Skeletal muscle tissue (tissue), 4 donors: ENCODE data around the gene ZNF530. TPM values are rescaled to one million over a fixed set of nuclear protein-coding genes. Genes with fewer than 3 reads are reported as not detected.

Experiments used
- H3K27ac ChIP-seq: one replicate; pipeline ENCODE4 v1.7.0; 2013; ENCODE audit warnings: mild to moderate bottlenecking, low read depth, low read length, inconsistent platforms
- H3K27me3 ChIP-seq, 3 donors: one replicate each; pipeline ENCODE4 v1.7.0; 2013; ENCODE audit warnings: low read length in 3 of 3; ENCODE audit not compliant: control insufficient read depth in 3 of 3, insufficient read depth in 3 of 3
- H3K36me3 ChIP-seq, 3 donors: one replicate each; pipeline ENCODE4 v1.7.0; 2013; ENCODE audit warnings: low read length in 3 of 3; ENCODE audit not compliant: control insufficient read depth in 3 of 3, insufficient read depth in 3 of 3
- H3K4me1 ChIP-seq, 3 donors: one replicate each; pipeline ENCODE4 v1.7.0; 2013; ENCODE audit warnings: low read length in 3 of 3, mild to moderate bottlenecking in 3 of 3; ENCODE audit not compliant: control insufficient read depth in 3 of 3, insufficient read depth in 3 of 3
- H3K4me3 ChIP-seq, 3 donors: one replicate each; pipeline ENCODE4 v1.7.0; 2013; ENCODE audit warnings: low read length in 3 of 3
- H3K9ac ChIP-seq, 3 donors: one replicate each; pipeline ENCODE4 v1.7.0; 2013; ENCODE audit warnings: low read length in 3 of 3, mild to moderate bottlenecking in 3 of 3, moderate library complexity in 2 of 3, low read depth in 1 of 3
- H3K9me3 ChIP-seq, 3 donors: one replicate each; pipeline ENCODE4 v1.7.0; 2013; ENCODE audit warnings: low read length in 3 of 3; ENCODE audit not compliant: control insufficient read depth in 3 of 3
- total RNA-seq: library from RNA; depleted of rRNA; stranded (reverse); fragments of >200 nt; gene quantifications from one replicate; pipeline ENCODE4 v1.2.3, GENCODE V29; 2014
- donor health status: Osteomylitis.

ZNF530 gene
- total RNA-seq, 1 donor from 2014 or later = 6.8 TPM

GRCh38 chr19:57611113-57611512 is 11.4 kb downstream of the ZNF530 start:
- no peak overlapping the region for H3K27ac ChIP-seq
- H3K4me3 ChIP-seq = no peak overlapping the region
- H3K9me3 ChIP-seq = peaks cover 10 to 25% (median 13%) of the 10 kb centered on the region in 3 donors
- no peak overlapping the region for H3K9ac ChIP-seq
- H3K27me3 ChIP-seq = no peaks in the 10 kb centered on the region
- H3K4me1 ChIP-seq = peaks cover 6 to 16% (median 12%) of the 10 kb centered on the region in 3 donors
- peaks cover 20 to 22% (median 21%) of the 10 kb centered on the region in 3 donors for H3K36me3 ChIP-seq

GRCh38 chr19:57613941-57614743 is 14.5 kb downstream of the ZNF530 start, which contains the start of gene ZNF134:
Gene ZNF134 (plus strand): TSS chr19:57614242. CDS start chr19:57619469, 5,227 bp downstream.
- Histone ChIP-seq H3K4me1 (peaks cover 6 to 16% (median 12%) of the 10 kb centered on the region in 3 donors), H3K4me3 (peak within 1 kb of the TSS; percentile 90 to 99 (median 95)), H3K9me3 (peaks cover 31 to 37% (median 37%) of the 10 kb centered on the region in 3 donors), H3K27me3 (no peaks in the 10 kb centered on the region), H3K36me3 (peaks cover 38 to 42% (median 41%) of the 10 kb centered on the region in 3 donors), H3K9ac (peak within 1 kb of the TSS; percentile 84 to 94 (median 88)), H3K27ac (peak within 1 kb of the TSS; percentile 59)

GRCh38 chr19:57615346-57615745 is 15.7 kb downstream of the ZNF530 start:
- H3K4me1 ChIP-seq = peaks cover 6 to 16% (median 12%) of the 10 kb centered on the region in 3 donors

GRCh38 chr19:57620673-57621348 is 21.1 kb downstream of the ZNF530 start:
- Histone ChIP-seq H3K36me3 (peaks cover 72 to 84% (median 82%) of the 10 kb centered on the region in 3 donors), H3K9me3 (peaks cover 61 to 78% (median 77%) of the 10 kb centered on the region in 3 donors), H3K9ac (no peak overlapping the region), H3K27me3 (no peaks in the 10 kb centered on the region), H3K4me3 (peak overlapping the region; percentile 7 to 58 (median 8)), H3K4me1 (peaks cover 0 to 1% (median 0%) of the 10 kb centered on the region in 3 donors), H3K27ac (no peak overlapping the region)

More at GRCh38 chr19:57615346-57615745, 15.7 kb downstream of the ZNF530 start:
- H3K27ac ChIP-seq = no peak overlapping the region
- H3K4me3 ChIP-seq = peak overlapping the region; percentile 90 to 99 (median 95)
- peaks cover 40 to 49% (median 48%) of the 10 kb centered on the region in 3 donors for H3K9me3 ChIP-seq
- H3K9ac ChIP-seq = no peak overlapping the region
- no peaks in the 10 kb centered on the region for H3K27me3 ChIP-seq
- peaks cover 50 to 54% (median 53%) of the 10 kb centered on the region in 3 donors for H3K36me3 ChIP-seq

- H3K36me3 ChIP-seq = peaks cover 51 to 61% (median 59%) of the 10 kb centered on the region in 3 donors
- H3K4me3 ChIP-seq = no peak overlapping the region
- no peaks in the 10 kb centered on the region for H3K4me1 ChIP-seq
- H3K27me3 ChIP-seq = no peaks in the 10 kb centered on the region
- no peak overlapping the region for H3K9ac ChIP-seq
- H3K9me3 ChIP-seq = peaks cover 49 to 68% (median 65%) of the 10 kb centered on the region in 3 donors
- no peak overlapping the region for H3K27ac ChIP-seq
These were observed 23.4 kb downstream of the ZNF530 start for GRCh38 chr19:57623091-57623490.

GRCh38 chr19:57632987-57633831 is 33.5 kb downstream of the ZNF530 start, which contains the start of gene ZNF211:
Gene ZNF211 (plus strand): TSS chr19:57633168. CDS start chr19:57633347, 179 bp downstream.
- Histone ChIP-seq H3K4me3 (peak within 1 kb of the TSS; percentile 85 to 93 (median 90)), H3K27ac (peak within 1 kb of the TSS; percentile 68), H3K4me1 (peaks cover 13 to 16% (median 15%) of the 10 kb centered on the region in 3 donors), H3K36me3 (peaks cover 25 to 34% (median 29%) of the 10 kb centered on the region in 3 donors), H3K27me3 (no peaks in the 10 kb centered on the region), H3K9me3 (peaks cover 7 to 28% (median 10%) of the 10 kb centered on the region in 3 donors), H3K9ac (peak within 1 kb of the TSS; percentile 83 to 89 (median 87))

- H3K9me3 ChIP-seq = peaks cover 4 to 28% (median 10%) of the 10 kb centered on the region in 3 donors
- H3K4me1 ChIP-seq = peaks cover 13 to 16% (median 15%) of the 10 kb centered on the region in 3 donors
- peaks cover 28 to 38% (median 35%) of the 10 kb centered on the region in 3 donors for H3K36me3 ChIP-seq
- no peak overlapping the region for H3K27ac ChIP-seq
- H3K27me3 ChIP-seq = no peaks in the 10 kb centered on the region
- peak overlapping the region; percentile 85 to 93 (median 90) for H3K4me3 ChIP-seq
- H3K9ac ChIP-seq = peak overlapping the region; percentile 83 to 89 (median 87)
These were observed 34.1 kb downstream of the ZNF530 start for GRCh38 chr19:57633832-57634131.

- Histone ChIP-seq H3K36me3 (peaks cover 54 to 71% (median 69%) of the 10 kb centered on the region in 3 donors), H3K9me3 (peaks cover 12 to 56% (median 14%) of the 10 kb centered on the region in 3 donors)
These were observed 37.7 kb downstream of the ZNF530 start for GRCh38 chr19:57637379-57637778.

GRCh38 chr19:57641715-57642234 is 42.1 kb downstream of the ZNF530 start:
- H3K36me3 ChIP-seq = peaks cover 42 to 52% (median 47%) of the 10 kb centered on the region in 3 donors
- no peaks in the 10 kb centered on the region for H3K4me1 ChIP-seq
- H3K27ac ChIP-seq = no peak overlapping the region
- peak overlapping the region in 1 of 3 donors; percentile 24 for H3K4me3 ChIP-seq
- no peak overlapping the region for H3K9ac ChIP-seq
- no peaks in the 10 kb centered on the region for H3K27me3 ChIP-seq
- H3K9me3 ChIP-seq = peaks cover 12 to 45% (median 14%) of the 10 kb centered on the region in 3 donors

More at GRCh38 chr19:57637379-57637778, 37.7 kb downstream of the ZNF530 start:
- Histone ChIP-seq H3K9ac (no peak overlapping the region), H3K27me3 (no peaks in the 10 kb centered on the region), H3K4me1 (peaks cover 13 to 16% (median 15%) of the 10 kb centered on the region in 3 donors), H3K27ac (no peak overlapping the region), H3K4me3 (no peak overlapping the region)
